ENCODE results near the gene CRKL.

DNA sequence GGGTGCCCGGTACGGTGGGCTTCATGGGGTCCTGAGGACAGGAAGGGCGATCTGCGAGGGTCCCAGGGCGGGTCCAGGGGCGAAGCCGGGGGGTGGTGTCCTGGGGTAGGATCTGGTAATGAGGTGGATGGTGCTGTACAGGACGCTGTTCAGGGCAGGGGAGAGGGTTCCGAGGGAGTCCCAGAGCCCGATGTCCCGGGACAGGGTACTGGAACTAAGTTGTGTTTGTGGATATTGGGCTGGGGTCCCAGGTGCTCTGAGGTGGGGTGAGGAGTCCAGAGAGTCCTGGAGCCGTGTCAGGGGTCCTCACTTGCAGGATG is 65.3 kb downstream of the CRKL start:
- TF ChIP-seq EZH2 (IDR thresholded peaks at IDR 0.05; ENCODE audit: low read depth) = no peak
- TF ChIP-seq, protein P1, sequence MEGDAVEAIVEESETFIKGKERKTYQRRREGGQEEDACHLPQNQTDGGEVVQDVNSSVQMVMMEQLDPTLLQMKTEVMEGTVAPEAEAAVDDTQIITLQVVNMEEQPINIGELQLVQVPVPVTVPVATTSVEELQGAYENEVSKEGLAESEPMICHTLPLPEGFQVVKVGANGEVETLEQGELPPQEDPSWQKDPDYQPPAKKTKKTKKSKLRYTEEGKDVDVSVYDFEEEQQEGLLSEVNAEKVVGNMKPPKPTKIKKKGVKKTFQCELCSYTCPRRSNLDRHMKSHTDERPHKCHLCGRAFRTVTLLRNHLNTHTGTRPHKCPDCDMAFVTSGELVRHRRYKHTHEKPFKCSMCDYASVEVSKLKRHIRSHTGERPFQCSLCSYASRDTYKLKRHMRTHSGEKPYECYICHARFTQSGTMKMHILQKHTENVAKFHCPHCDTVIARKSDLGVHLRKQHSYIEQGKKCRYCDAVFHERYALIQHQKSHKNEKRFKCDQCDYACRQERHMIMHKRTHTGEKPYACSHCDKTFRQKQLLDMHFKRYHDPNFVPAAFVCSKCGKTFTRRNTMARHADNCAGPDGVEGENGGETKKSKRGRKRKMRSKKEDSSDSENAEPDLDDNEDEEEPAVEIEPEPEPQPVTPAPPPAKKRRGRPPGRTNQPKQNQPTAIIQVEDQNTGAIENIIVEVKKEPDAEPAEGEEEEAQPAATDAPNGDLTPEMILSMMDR (conservative IDR thresholded peaks at IDR 0.05) = no peak

Measured in PC-9 (cell line).